H9 (cell line): ENCODE measurements around the gene PLEKHA7. TPM values are rescaled to one million over a fixed set of nuclear protein-coding genes. Genes with fewer than 3 reads are reported as not detected.

Source experiments
- DNase-seq: peaks from one replicate; pipeline ENCODE4 v3.0.0-alpha.2; 2017
- H2AFZ ChIP-seq: one replicate; pipeline ENCODE4 v1.6.1; 2013; ENCODE audit warnings: mild to moderate bottlenecking, low read length, control low read depth, moderate library complexity
- H2AK5ac ChIP-seq: 2 replicates; pipeline ENCODE4 v1.6.1; 2013; ENCODE audit warnings: low read length, control low read depth, mixed read lengths; ENCODE audit not compliant: insufficient read length
- H2BK120ac ChIP-seq: one replicate; pipeline ENCODE4 v1.6.1; 2013; ENCODE audit warnings: low read depth, mild to moderate bottlenecking, low read length, control low read depth, inconsistent platforms; ENCODE audit not compliant: poor library complexity, severe bottlenecking
- H2BK12ac ChIP-seq: 2 replicates; pipeline ENCODE4 v1.6.1; 2013; ENCODE audit warnings: low read length, control low read depth, mixed read lengths, low read depth; ENCODE audit not compliant: insufficient read length
- H2BK15ac ChIP-seq: 2 replicates; pipeline ENCODE4 v1.6.1; 2013; ENCODE audit warnings: low read depth, low read length, control low read depth
- H2BK20ac ChIP-seq: one replicate; pipeline ENCODE4 v1.6.1; 2013; ENCODE audit warnings: low read depth, mild to moderate bottlenecking, low read length, control low read depth, inconsistent platforms; ENCODE audit not compliant: poor library complexity, severe bottlenecking
- H2BK5ac ChIP-seq: 2 replicates; pipeline ENCODE4 v1.6.1; 2013; ENCODE audit warnings: low read length, control low read depth, mixed read lengths; ENCODE audit not compliant: insufficient read length
- H3K14ac ChIP-seq: 2 replicates; pipeline ENCODE4 v1.6.1; 2013; ENCODE audit warnings: low read length, control low read depth; ENCODE audit not compliant: insufficient read depth
- H3K18ac ChIP-seq: 2 replicates; pipeline ENCODE4 v1.6.1; 2013; ENCODE audit warnings: low read depth, mild to moderate bottlenecking, mixed read lengths, low read length, control low read depth; ENCODE audit not compliant: insufficient read length
- H3K23ac ChIP-seq: 2 replicates; pipeline ENCODE4 v1.6.1; 2013; ENCODE audit warnings: low read length, control low read depth, mixed read lengths, low read depth; ENCODE audit not compliant: insufficient read length
- H3K23me2 ChIP-seq: 2 replicates; pipeline ENCODE4 v1.6.1; 2013; ENCODE audit warnings: low read depth, mild to moderate bottlenecking, mixed read lengths, low read length, control low read depth; ENCODE audit not compliant: insufficient read length, poor library complexity, severe bottlenecking
- H3K27ac ChIP-seq: 2 replicates; pipeline ENCODE4 v1.5.1; 2013; ENCODE audit warnings: low read length, control low read depth, mixed read lengths, low read depth; ENCODE audit not compliant: insufficient read length
- H3K27me3 ChIP-seq: 2 replicates; pipeline ENCODE4 v1.6.1; 2013; ENCODE audit warnings: low read length, control low read depth, inconsistent platforms; ENCODE audit not compliant: insufficient read depth
- H3K4ac ChIP-seq: 2 replicates; pipeline ENCODE4 v1.6.1; 2013; ENCODE audit warnings: low read depth, mild to moderate bottlenecking, control low read depth, inconsistent platforms, low read length, moderate library complexity
- H3K4me1 ChIP-seq: 2 replicates; pipeline ENCODE4 v1.6.1; 2013; ENCODE audit warnings: low read length, control low read depth, inconsistent platforms; ENCODE audit not compliant: insufficient read depth
- H3K4me2 ChIP-seq: 2 replicates; pipeline ENCODE4 v1.6.1; 2013; ENCODE audit warnings: low read length, control low read depth, mixed read lengths; ENCODE audit not compliant: insufficient read length, insufficient read depth
- H3K56ac ChIP-seq: 2 replicates; pipeline ENCODE4 v1.6.1; 2013; ENCODE audit warnings: low read depth, mild to moderate bottlenecking, mixed read lengths, low read length, control low read depth; ENCODE audit not compliant: insufficient read length
- H3K79me1 ChIP-seq: 2 replicates; pipeline ENCODE4 v1.6.1; 2013; ENCODE audit warnings: low read depth, mild to moderate bottlenecking, moderate library complexity, low read length, control low read depth, inconsistent platforms; ENCODE audit not compliant: insufficient read depth, poor library complexity, severe bottlenecking
- H3K79me2 ChIP-seq: 2 replicates; pipeline ENCODE4 v1.6.1; 2013; ENCODE audit warnings: low read length, control low read depth, inconsistent platforms; ENCODE audit not compliant: insufficient read depth
- H3K9ac ChIP-seq: 2 replicates; pipeline ENCODE4 v1.6.1; 2013; ENCODE audit warnings: low read length, control low read depth, mixed read lengths; ENCODE audit not compliant: insufficient read length; ENCODE audit errors: extremely low read depth
- H3K9me3 ChIP-seq: one replicate; pipeline ENCODE4 v1.6.1; 2013; ENCODE audit warnings: low read depth, low read length, inconsistent platforms; ENCODE audit not compliant: control insufficient read depth
- H3T11ph ChIP-seq: one replicate; pipeline ENCODE4 v1.6.1; 2013; ENCODE audit warnings: mild to moderate bottlenecking, low read length, control low read depth, inconsistent platforms
- H4K20me1 ChIP-seq: one replicate; pipeline ENCODE4 v1.6.1; 2013; ENCODE audit not compliant: control insufficient read depth, insufficient read length, insufficient read depth
- H4K5ac ChIP-seq: 2 replicates; pipeline ENCODE4 v1.6.1; 2013; ENCODE audit warnings: low read depth, mild to moderate bottlenecking, mixed read lengths, low read length, control low read depth; ENCODE audit not compliant: insufficient read length
- H4K8ac ChIP-seq: replicated peaks from 2 replicates; pipeline ENCODE4 v1.6.1; 2013; ENCODE audit warnings: low read length, control low read depth, mixed read lengths, low read depth; ENCODE audit not compliant: insufficient read length
- H4K91ac ChIP-seq: 2 replicates; pipeline ENCODE4 v1.6.1; 2013; ENCODE audit warnings: low read depth, mild to moderate bottlenecking, moderate library complexity, mixed read lengths, low read length, control low read depth; ENCODE audit not compliant: insufficient read length
- H3K27ac Mint-ChIP-seq, 3 experiments: 2 replicates in 2 of 3; 3 replicates in 1 of 3; pipeline ENCODE4 v1.8.0; 2020 to 2021; ENCODE audit warnings: mixed read lengths in 3 of 3, mild to moderate bottlenecking in 1 of 3, moderate library complexity in 1 of 3
- H3K27me3 Mint-ChIP-seq: 2 replicates; pipeline ENCODE4 v1.8.0; 2021; ENCODE audit warnings: low read depth, mild to moderate bottlenecking, moderate library complexity, mixed read lengths
- H3K36me3 Mint-ChIP-seq, 3 experiments: 2 replicates in 2 of 3; 3 replicates in 1 of 3; pipeline ENCODE4 v1.8.0; 2020 to 2021; ENCODE audit warnings: low read depth in 3 of 3, mixed read lengths in 3 of 3; ENCODE audit not compliant: insufficient read depth in 1 of 3
- H3K4me1 Mint-ChIP-seq, 2 experiments: 2 replicates each; pipeline ENCODE4 v1.8.0; 2020; ENCODE audit warnings: mixed read lengths in 2 of 2
- H3K4me3 Mint-ChIP-seq, 2 experiments: 2 replicates in 1 of 2; 3 replicates in 1 of 2; pipeline ENCODE4 v1.8.0; 2020 to 2021; ENCODE audit warnings: mild to moderate bottlenecking in 2 of 2, mixed read lengths in 2 of 2, moderate library complexity in 1 of 2
- H3K9me3 Mint-ChIP-seq, 2 experiments: 2 replicates in 1 of 2; 3 replicates in 1 of 2; pipeline ENCODE4 v1.8.0; 2020; ENCODE audit warnings: mild to moderate bottlenecking in 2 of 2, mixed read lengths in 2 of 2, moderate library complexity in 1 of 2
- whole genome bisulfite sequencing: extraction: QIAGEN DNeasy Blood & Tissue Kit; methylation state at CpG from one replicate; pipeline ENCODE4 v1.1.7; 2013; ENCODE audit warnings: missing lambda C conversion rate, low lambda C conversion rate, mixed read lengths; ENCODE audit not compliant: insufficient read length; ENCODE audit errors: extremely low coverage; 5-methylcytosine and 5-hydroxymethylcytosine counted together
- total RNA-seq: library from RNA; stranded (reverse); gene quantifications from 2 replicates; pipeline ENCODE4 v1.2.1, GENCODE V29; 2021
- TF ChIP-seq, protein P1 (sequence below): fragments of 200-600 bp; sonication (generic); conservative IDR thresholded peaks from 3 replicates; pipeline ENCODE4 v1.8.0; 2021; ENCODE audit warnings: antibody characterized with exemption, mild to moderate bottlenecking

Gene PLEKHA7
- total RNA-seq, 1 experiment from 2014 or later = 21.0 TPM

DNA sequence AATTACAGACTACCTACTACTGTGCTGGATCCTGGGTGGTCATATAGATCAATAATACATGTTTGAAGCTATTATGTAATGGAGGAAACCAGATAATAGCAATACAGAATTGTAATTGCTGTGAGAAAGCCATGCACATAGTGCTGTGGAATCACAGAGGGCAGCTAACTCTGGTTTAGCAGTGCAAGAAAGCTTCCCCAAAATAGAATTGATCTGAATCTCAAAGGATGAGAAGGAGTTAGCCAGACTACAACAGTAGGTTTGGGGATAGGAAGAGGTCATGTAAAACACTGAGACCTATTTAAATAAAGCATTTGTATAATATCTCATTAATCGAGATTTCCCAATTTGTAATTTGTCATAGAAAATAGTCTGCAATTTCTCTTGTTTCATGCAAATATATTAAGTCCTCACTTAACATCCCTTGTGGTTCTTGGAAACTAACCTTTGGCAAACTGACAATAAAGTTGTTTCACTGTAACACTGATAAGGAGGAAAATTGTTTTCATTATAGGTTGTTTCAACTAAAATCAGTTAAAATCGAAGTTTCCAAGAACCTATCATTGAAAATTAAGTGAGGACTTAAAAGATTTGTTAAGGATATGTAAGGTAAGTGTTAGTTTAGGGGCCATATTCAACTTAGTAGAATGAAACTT, 268.1 kb downstream of the PLEKHA7 start:
- Mint-ChIP-seq H3K36me3 (peaks cover 55 to 82% (median 80%) of the 10 kb centered on the region in 3 experiments), H3K27me3 (no peaks in the 10 kb centered on the region), H3K4me3 (no peak overlapping the region), H3K4me1 (peaks cover 21% of the 10 kb centered on the region in 2 experiments), H3K27ac (no peak overlapping the region; a peak in 1 of 7 replicates), H3K9me3 (peaks cover 2 to 6% of the 10 kb centered on the region in 2 experiments; a peak in 3 of 5 replicates)
- H3K79me1 ChIP-seq = no peaks in the 10 kb centered on the region
- WGBS = no CpG with 5 or more reads among the region's 2 CpGs
- no peak overlapping the region for H3K18ac ChIP-seq
- DNase-seq = no peak
- no peak overlapping the region for H3K27ac ChIP-seq
- no peak overlapping the region for H3K4ac ChIP-seq
- no peak overlapping the region for H4K8ac ChIP-seq
- H4K5ac ChIP-seq = no peak overlapping the region
- H4K91ac ChIP-seq = no peak overlapping the region
- no peak overlapping the region for H3K56ac ChIP-seq
- H3K14ac ChIP-seq = no peak overlapping the region
- no peaks in the 10 kb centered on the region for H3K9me3 ChIP-seq
- H3K4me1 ChIP-seq = no peaks in the 10 kb centered on the region
- no peak overlapping the region for H2BK120ac ChIP-seq
- no peaks in the 10 kb centered on the region for H4K20me1 ChIP-seq
- H3K27me3 ChIP-seq = no peaks in the 10 kb centered on the region
- H3K79me2 ChIP-seq = peaks cover 12% of the 10 kb centered on the region; the same call in 1 of the 2 replicates
- no peak overlapping the region for H3K4me2 ChIP-seq
- H3K23me2 ChIP-seq = no peaks in the 10 kb centered on the region
- H3K9ac ChIP-seq = no peak overlapping the region
- H2BK20ac ChIP-seq = no peak overlapping the region
- TF ChIP-seq, protein P1, sequence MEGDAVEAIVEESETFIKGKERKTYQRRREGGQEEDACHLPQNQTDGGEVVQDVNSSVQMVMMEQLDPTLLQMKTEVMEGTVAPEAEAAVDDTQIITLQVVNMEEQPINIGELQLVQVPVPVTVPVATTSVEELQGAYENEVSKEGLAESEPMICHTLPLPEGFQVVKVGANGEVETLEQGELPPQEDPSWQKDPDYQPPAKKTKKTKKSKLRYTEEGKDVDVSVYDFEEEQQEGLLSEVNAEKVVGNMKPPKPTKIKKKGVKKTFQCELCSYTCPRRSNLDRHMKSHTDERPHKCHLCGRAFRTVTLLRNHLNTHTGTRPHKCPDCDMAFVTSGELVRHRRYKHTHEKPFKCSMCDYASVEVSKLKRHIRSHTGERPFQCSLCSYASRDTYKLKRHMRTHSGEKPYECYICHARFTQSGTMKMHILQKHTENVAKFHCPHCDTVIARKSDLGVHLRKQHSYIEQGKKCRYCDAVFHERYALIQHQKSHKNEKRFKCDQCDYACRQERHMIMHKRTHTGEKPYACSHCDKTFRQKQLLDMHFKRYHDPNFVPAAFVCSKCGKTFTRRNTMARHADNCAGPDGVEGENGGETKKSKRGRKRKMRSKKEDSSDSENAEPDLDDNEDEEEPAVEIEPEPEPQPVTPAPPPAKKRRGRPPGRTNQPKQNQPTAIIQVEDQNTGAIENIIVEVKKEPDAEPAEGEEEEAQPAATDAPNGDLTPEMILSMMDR = no peak
- H2BK15ac ChIP-seq = no peak overlapping the region
- H2BK12ac ChIP-seq = no peak overlapping the region
- H2AFZ ChIP-seq = no peak overlapping the region
- H3T11ph ChIP-seq = no peak overlapping the region
- no peak overlapping the region for H2BK5ac ChIP-seq
- no peak overlapping the region for H3K23ac ChIP-seq
- no peak overlapping the region for H2AK5ac ChIP-seq
